Left ventricle myocardium inferior (tissue), 1 donor: ENCODE results near the gene MAGI1. TPM values are rescaled to one million over a fixed set of nuclear protein-coding genes. Genes with fewer than 3 reads are reported as not detected.
A peak's percentile ranks its signal among the peaks of the same experiment; 100 is the strongest.

Experiments
- DNase-seq: peaks from one replicate; pipeline ENCODE4 v3.0.0-alpha.2; 2020
- H3K27ac ChIP-seq: fragments of 200-600 bp; replicated peaks from 2 replicates; pipeline ENCODE4 v1.8.0; 2021
- H3K27me3 ChIP-seq: fragments of 200-600 bp; 2 replicates; pipeline ENCODE4 v1.8.0; 2021; ENCODE audit warnings: low read depth
- H3K36me3 ChIP-seq: fragments of 200-600 bp; 2 replicates; pipeline ENCODE4 v1.8.0; 2021
- H3K4me1 ChIP-seq: fragments of 200-600 bp; 2 replicates; pipeline ENCODE4 v1.8.0; 2021
- H3K4me3 ChIP-seq: fragments of 200-600 bp; 2 replicates; pipeline ENCODE4 v1.8.0; 2021; ENCODE audit warnings: mild to moderate bottlenecking, moderate library complexity
- H3K9me3 ChIP-seq: fragments of 200-600 bp; replicated peaks from 2 replicates; pipeline ENCODE4 v1.8.0; 2021
- CTCF ChIP-seq: fragments of 200-600 bp; IDR thresholded peaks from 2 replicates; pipeline ENCODE4 v1.8.0; 2021; ENCODE audit warnings: antibody characterized with exemption, mild to moderate bottlenecking, borderline replicate concordance
- intact Hi-C: fragments of 100-400 bp; cut with micrococcal nuclease; formaldehyde crosslinking; loops from one replicate; pipeline ENCODE4 v1.11.0; 2022
- total RNA-seq: library from RNA; stranded (reverse); fragmentation: NEBNext Ultra II Directional; extraction: Animal tissue kit (Norgen Biotek cat#: 25700); gene quantifications from one replicate; pipeline ENCODE4 v1.2.1, GENCODE V29; 2021
- donor health status: DM: no; HTN: yes; CAD: no; lungs with severe emphysema.

MAGI1 gene
- total RNA-seq, 1 donor from 2014 or later = 36.6 TPM

GRCh38 chr3:66010739-66011655 lies 27.7 kb downstream of the MAGI1 start:
- H3K27ac ChIP-seq = peak overlapping the region; percentile 45
- H3K4me3 ChIP-seq = peak overlapping the region; percentile 10
- TF ChIP-seq CTCF = no peak
- H3K9me3 ChIP-seq = no peaks in the 10 kb centered on the region
- H3K27me3 ChIP-seq = no peaks in the 10 kb centered on the region
- H3K4me1 ChIP-seq = peaks cover 71% of the 10 kb centered on the region
- H3K36me3 ChIP-seq = no peaks in the 10 kb centered on the region
- intact Hi-C loops = no loop called here
- no peak for DNase-seq

DNA sequence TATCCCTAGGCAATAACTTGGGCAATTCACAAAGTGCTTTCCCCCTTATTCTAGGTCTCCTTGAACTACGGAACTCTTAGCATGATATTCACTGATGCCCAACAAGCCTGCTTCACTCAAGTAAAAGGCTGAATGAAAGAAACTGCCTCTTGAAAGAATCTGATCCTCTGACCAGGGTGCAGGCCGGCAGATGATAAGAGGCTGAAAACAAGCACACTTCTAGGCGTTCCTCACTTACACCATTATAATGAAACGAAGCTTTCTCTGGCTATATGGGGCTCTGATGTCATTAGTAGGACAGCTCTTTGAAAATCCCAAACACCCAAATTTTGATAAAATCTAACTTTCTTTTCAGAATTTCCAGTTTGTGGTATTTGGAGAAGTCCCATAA lies 28.4 kb downstream of the MAGI1 start:
- H3K27ac ChIP-seq = peak overlapping the region; percentile 45
- peaks cover 65% of the 10 kb centered on the region for H3K4me1 ChIP-seq
- no peaks in the 10 kb centered on the region for H3K27me3 ChIP-seq
- H3K4me3 ChIP-seq = no peak overlapping the region
- intact Hi-C loops = no loop called here
- TF ChIP-seq CTCF = no peak
- H3K36me3 ChIP-seq = no peaks in the 10 kb centered on the region
- DNase-seq = no peak
- no peaks in the 10 kb centered on the region for H3K9me3 ChIP-seq

DNA sequence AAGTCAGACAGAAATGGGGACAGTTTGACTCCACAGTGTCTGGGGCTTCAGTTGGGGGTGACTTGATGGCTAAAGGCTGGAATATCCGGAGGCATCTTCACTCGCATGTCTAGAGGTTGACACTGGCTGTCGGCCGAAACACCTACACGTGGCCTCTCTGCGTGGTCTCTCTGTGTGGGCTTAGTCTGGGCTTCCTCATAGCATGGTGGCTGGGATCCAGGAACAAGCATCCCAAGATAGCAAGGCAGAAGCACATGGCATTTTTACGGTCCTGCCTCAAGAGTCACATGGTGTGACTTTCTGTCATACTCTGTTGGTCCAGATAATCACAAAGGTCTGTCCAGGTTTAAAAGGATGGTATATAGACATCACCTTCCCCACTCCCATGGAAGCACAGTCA lies 34.5 kb downstream of the MAGI1 start:
- DNase-seq = peak; percentile 34

DNA sequence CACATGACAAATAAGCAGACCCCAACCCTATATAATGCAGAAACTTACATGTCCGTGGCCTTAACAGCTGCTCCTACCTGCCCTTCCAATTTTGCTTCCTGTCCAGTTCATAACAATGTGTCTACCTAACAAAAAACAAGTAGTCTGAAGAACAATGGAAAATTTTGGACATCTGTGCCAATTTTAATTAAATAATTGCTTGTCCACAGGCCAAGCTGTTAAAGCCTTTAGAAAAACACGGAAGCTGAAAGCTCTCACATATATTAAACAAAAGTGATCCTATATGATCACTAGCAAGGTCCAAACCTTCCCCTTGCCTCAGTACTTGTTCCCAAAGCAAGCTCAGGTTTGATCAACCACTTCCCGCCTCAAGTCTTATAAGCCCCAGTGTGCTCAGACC lies 37.1 kb downstream of the MAGI1 start:
- DNase-seq = no peak
- Histone ChIP-seq H3K36me3 (no peaks in the 10 kb centered on the region), H3K4me1 (peaks cover 72% of the 10 kb centered on the region), H3K27me3 (no peaks in the 10 kb centered on the region), H3K4me3 (no peak overlapping the region), H3K9me3 (no peaks in the 10 kb centered on the region), H3K27ac (peak overlapping the region; percentile 63)
- TF ChIP-seq CTCF = no peak
- intact Hi-C loops = no loop called here

More for the DNA sequence above, 34.5 kb downstream of the MAGI1 start:
- no peak for TF ChIP-seq CTCF
- no peaks in the 10 kb centered on the region for H3K36me3 ChIP-seq
- H3K4me1 ChIP-seq = peaks cover 67% of the 10 kb centered on the region
- H3K27ac ChIP-seq = peak overlapping the region; percentile 34
- no peaks in the 10 kb centered on the region for H3K27me3 ChIP-seq
- no peaks in the 10 kb centered on the region for H3K9me3 ChIP-seq
- H3K4me3 ChIP-seq = no peak overlapping the region
- intact Hi-C loops = no loop called here

DNA sequence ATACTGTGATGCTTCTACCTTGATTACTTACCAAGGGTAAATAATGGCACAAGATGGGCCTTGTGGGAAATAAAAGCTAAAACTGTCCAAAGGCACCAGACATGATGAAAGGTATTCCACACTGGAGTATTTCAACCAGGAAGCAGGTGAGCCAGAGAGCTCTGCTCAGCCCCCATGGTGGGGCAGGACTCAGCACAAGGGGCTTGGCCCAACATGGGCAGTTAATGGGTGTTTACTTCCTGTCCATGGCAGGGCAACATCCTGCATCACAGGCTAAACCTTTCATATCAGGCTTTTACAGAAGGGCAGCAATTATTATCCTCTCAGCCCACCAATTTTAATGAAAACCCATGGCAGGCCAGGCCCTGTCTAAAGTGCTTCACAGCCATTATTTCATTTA lies 38.2 kb downstream of the MAGI1 start:
- Histone ChIP-seq H3K9me3 (no peaks in the 10 kb centered on the region), H3K4me3 (no peak overlapping the region), H3K27ac (peak overlapping the region; percentile 63), H3K36me3 (no peaks in the 10 kb centered on the region), H3K27me3 (no peaks in the 10 kb centered on the region), H3K4me1 (peaks cover 83% of the 10 kb centered on the region)
- DNase-seq = no peak
- intact Hi-C loops = no loop called here
- no peak for TF ChIP-seq CTCF
